Measurements from ENCODE around the gene AGO4. TPM values are rescaled to one million over a fixed set of nuclear protein-coding genes. Genes with fewer than 3 reads are reported as not detected.

AGO4 gene
- total and polyA plus RNA-seq, 2 experiments from 2014 or later: 5.2 to 12.4 TPM

DNA sequence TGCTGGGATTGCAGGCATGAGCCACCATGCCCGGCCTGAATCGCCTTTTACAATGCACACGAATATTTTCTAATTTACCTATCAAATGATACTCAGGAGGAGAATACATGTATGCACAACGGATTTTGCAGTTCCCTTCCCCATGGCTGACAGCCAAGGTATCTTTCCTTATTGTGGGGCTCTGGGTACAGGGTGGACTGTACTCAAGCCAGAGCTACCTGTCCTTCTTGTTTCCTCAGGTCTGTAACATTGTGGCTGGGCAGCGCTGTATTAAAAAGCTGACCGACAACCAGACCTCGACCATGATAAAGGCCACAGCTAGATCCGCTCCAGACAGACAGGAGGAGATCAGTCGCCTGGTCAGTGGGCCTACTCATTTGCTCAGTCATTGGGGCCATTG lies 93.4 kb downstream of the AGO4 start:
- Histone ChIP-seq H3K9me2 (replicated peaks; ENCODE audit: insufficient read depth) (no peaks in the 10 kb centered on the region), H3K9me3 (ENCODE audit: low read depth) (no peaks in the 10 kb centered on the region), H3K79me2 (no peaks in the 10 kb centered on the region), H3K4me1 (ENCODE audit: insufficient read depth) (no peaks in the 10 kb centered on the region), H3K27me3 (no peaks in the 10 kb centered on the region), H3K36me3 (replicated peaks; ENCODE audit: insufficient read depth, low read depth) (no peaks in the 10 kb centered on the region), H2AFZ (no peak overlapping the region), H3K4me3 (no peak overlapping the region), H3K27ac (no peak overlapping the region), H3K4me2 (no peak overlapping the region), H4K20me1 (ENCODE audit: insufficient read depth, poor library complexity, severe bottlenecking) (no peaks in the 10 kb centered on the region)
- DNase-seq (ENCODE audit: low spot score): no peak
- TF ChIP-seq EZH2phosphoT487 (IDR thresholded peaks at IDR 0.05; ENCODE audit: low read depth, severe bottlenecking, unreplicated experiment): no peak
- TF ChIP-seq, protein P1, sequence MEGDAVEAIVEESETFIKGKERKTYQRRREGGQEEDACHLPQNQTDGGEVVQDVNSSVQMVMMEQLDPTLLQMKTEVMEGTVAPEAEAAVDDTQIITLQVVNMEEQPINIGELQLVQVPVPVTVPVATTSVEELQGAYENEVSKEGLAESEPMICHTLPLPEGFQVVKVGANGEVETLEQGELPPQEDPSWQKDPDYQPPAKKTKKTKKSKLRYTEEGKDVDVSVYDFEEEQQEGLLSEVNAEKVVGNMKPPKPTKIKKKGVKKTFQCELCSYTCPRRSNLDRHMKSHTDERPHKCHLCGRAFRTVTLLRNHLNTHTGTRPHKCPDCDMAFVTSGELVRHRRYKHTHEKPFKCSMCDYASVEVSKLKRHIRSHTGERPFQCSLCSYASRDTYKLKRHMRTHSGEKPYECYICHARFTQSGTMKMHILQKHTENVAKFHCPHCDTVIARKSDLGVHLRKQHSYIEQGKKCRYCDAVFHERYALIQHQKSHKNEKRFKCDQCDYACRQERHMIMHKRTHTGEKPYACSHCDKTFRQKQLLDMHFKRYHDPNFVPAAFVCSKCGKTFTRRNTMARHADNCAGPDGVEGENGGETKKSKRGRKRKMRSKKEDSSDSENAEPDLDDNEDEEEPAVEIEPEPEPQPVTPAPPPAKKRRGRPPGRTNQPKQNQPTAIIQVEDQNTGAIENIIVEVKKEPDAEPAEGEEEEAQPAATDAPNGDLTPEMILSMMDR (IDR thresholded peaks at IDR 0.05; ENCODE audit: poor library complexity): no peak
- no peak for TF ChIP-seq EZH2 (IDR thresholded peaks at IDR 0.05; ENCODE audit: borderline replicate concordance)
- 96% methylated on average over 9 of the region's 9 CpGs for WGBS (ENCODE audit: low lambda C conversion rate, missing lambda C conversion rate)

GRCh38 chr1:35902671-35903070 lies 94.9 kb downstream of the AGO4 start:
- H3K27ac ChIP-seq: no peak overlapping the region
- no peak for DNase-seq (ENCODE audit: low spot score)
- no peaks in the 10 kb centered on the region for H3K27me3 ChIP-seq
- H3K9me2 ChIP-seq (replicated peaks; ENCODE audit: insufficient read depth): no peaks in the 10 kb centered on the region
- H2AFZ ChIP-seq: no peak overlapping the region
- no peak overlapping the region for H3K4me2 ChIP-seq
- H3K4me1 ChIP-seq (ENCODE audit: insufficient read depth): no peaks in the 10 kb centered on the region
- TF ChIP-seq, protein P1 (IDR thresholded peaks at IDR 0.05; ENCODE audit: poor library complexity): no peak
- no peak for TF ChIP-seq EZH2phosphoT487 (IDR thresholded peaks at IDR 0.05; ENCODE audit: low read depth, severe bottlenecking, unreplicated experiment)
- no peak for TF ChIP-seq EZH2 (IDR thresholded peaks at IDR 0.05; ENCODE audit: borderline replicate concordance)
- no peaks in the 10 kb centered on the region for H3K36me3 ChIP-seq (replicated peaks; ENCODE audit: insufficient read depth, low read depth)
- no peaks in the 10 kb centered on the region for H3K79me2 ChIP-seq
- H3K9me3 ChIP-seq (ENCODE audit: low read depth): no peaks in the 10 kb centered on the region
- H3K4me3 ChIP-seq: no peak overlapping the region
- WGBS (ENCODE audit: low lambda C conversion rate, missing lambda C conversion rate): 96% methylated on average over 2 of the region's 2 CpGs
- H4K20me1 ChIP-seq (ENCODE audit: insufficient read depth, poor library complexity, severe bottlenecking): no peaks in the 10 kb centered on the region

Other genes starting within 250 kb of the AGO4 start
- gene TFAP2E, start 234.7 kb upstream of the AGO4 start, total RNA-seq: not detected in 2 replicates
- gene TFAP2E, start 234.7 kb upstream of the AGO4 start, polyA plus RNA-seq: 0.81 TPM in 1 of 2 replicates, not detected in the other
- 42.6 and 44.8 TPM in 2 replicates for gene PSMB2, start 166.5 kb upstream of the AGO4 start, total RNA-seq
- gene PSMB2, start 166.5 kb upstream of the AGO4 start, polyA plus RNA-seq: 93.8 and 98.8 TPM in 2 replicates
- 6.3 and 9.1 TPM in 2 replicates for gene C1orf216, start 89.1 kb upstream of the AGO4 start, total RNA-seq
- gene C1orf216, start 89.1 kb upstream of the AGO4 start, polyA plus RNA-seq: 6.3 and 8.9 TPM in 2 replicates
- gene CLSPN, start 38.0 kb upstream of the AGO4 start, total RNA-seq: 3.7 and 4.7 TPM in 2 replicates
- 2.2 and 2.9 TPM in 2 replicates for gene CLSPN, start 38.0 kb upstream of the AGO4 start, polyA plus RNA-seq
- gene AGO1, start 75.2 kb downstream of the AGO4 start, total RNA-seq: 17.8 and 22.2 TPM in 2 replicates
- gene AGO1, start 75.2 kb downstream of the AGO4 start, polyA plus RNA-seq: 7.6 and 8.6 TPM in 2 replicates
- gene AGO3, start 123.1 kb downstream of the AGO4 start, total RNA-seq: 24.4 and 32.8 TPM in 2 replicates
- gene AGO3, start 123.1 kb downstream of the AGO4 start, polyA plus RNA-seq: 16.9 and 23.3 TPM in 2 replicates

All from hepatocyte (in vitro differentiated cells).